Measurements from ENCODE around the gene TMEM38A. TPM values are rescaled to one million over a fixed set of nuclear protein-coding genes. Genes with fewer than 3 reads are reported as not detected.

The TMEM38A gene
- total RNA-seq, 1 experiment from 2014 or later, result 3.8 TPM

- Mint-ChIP-seq H3K4me1 (ENCODE audit: low read depth, unreplicated experiment) (no peaks in the 10 kb centered on the region), H3K36me3 (ENCODE audit: insufficient read depth, unreplicated experiment) (peaks cover 90% of the 10 kb centered on the region)
- H3K36me3 ChIP-seq (ENCODE audit: control insufficient read depth, insufficient read depth, low read length), result peaks cover 6% of the 10 kb centered on the region
Observed at GRCh38 chr19:16652854-16653253, 8.1 kb upstream of the TMEM38A start.

DNA sequence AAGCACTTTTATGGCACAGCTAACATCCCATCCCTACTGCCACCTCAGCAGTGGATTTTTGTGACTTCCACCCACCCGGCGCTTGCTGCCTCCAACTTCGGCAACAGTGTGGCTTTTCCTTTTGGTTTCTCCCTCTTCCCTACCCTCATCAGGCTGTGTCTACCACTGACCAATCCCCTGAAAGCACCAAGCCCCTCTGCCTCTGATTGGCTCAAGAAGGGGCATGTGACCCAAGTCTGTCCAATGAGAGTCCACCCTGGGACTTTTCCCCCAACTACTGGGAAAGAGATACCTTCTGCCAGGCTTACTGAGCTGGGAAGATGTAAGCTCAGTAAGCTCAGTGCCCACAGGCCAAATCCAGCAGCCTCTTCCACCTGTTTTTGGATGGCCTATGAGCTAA is 6.8 kb upstream of the TMEM38A start:
- Histone ChIP-seq H3K4me3 (ENCODE audit: low read depth, low read length) (no peak overlapping the region), H3K27me3 (replicated peaks; ENCODE audit: control insufficient read depth, insufficient read depth, low read length) (no peaks in the 10 kb centered on the region), H3K9me3 (no peaks in the 10 kb centered on the region), H3K36me3 (ENCODE audit: control insufficient read depth, insufficient read depth, low read length) (peaks cover 8% of the 10 kb centered on the region), H3K4me1 (no peaks in the 10 kb centered on the region)
- Mint-ChIP-seq H3K27me3 (ENCODE audit: insufficient read depth, unreplicated experiment) (no peaks in the 10 kb centered on the region), H3K4me1 (ENCODE audit: low read depth, unreplicated experiment) (no peaks in the 10 kb centered on the region), H3K36me3 (ENCODE audit: insufficient read depth, unreplicated experiment) (peaks cover 84% of the 10 kb centered on the region), H3K9me3 (ENCODE audit: unreplicated experiment) (no peaks in the 10 kb centered on the region), H3K4me3 (ENCODE audit: unreplicated experiment) (no peak overlapping the region), H3K27ac (ENCODE audit: unreplicated experiment) (no peak overlapping the region)
- intact Hi-C loops (cut with micrococcal nuclease; ENCODE audit: unreplicated experiment), result no loop called here
- ChIA-PET POLR2A (interaction anchor here (0.6 to 1.0 kb wide), 2 partner anchors 16 to 102 kb away, joined by 3 to 5 read pairs; no protein-coding TSS in a partner anchor), CTCF (no interaction called here)
- BruUV-seq (replicated peaks), result no TSS peak
- no peak for DNase-seq
- TF ChIP-seq, protein P1, sequence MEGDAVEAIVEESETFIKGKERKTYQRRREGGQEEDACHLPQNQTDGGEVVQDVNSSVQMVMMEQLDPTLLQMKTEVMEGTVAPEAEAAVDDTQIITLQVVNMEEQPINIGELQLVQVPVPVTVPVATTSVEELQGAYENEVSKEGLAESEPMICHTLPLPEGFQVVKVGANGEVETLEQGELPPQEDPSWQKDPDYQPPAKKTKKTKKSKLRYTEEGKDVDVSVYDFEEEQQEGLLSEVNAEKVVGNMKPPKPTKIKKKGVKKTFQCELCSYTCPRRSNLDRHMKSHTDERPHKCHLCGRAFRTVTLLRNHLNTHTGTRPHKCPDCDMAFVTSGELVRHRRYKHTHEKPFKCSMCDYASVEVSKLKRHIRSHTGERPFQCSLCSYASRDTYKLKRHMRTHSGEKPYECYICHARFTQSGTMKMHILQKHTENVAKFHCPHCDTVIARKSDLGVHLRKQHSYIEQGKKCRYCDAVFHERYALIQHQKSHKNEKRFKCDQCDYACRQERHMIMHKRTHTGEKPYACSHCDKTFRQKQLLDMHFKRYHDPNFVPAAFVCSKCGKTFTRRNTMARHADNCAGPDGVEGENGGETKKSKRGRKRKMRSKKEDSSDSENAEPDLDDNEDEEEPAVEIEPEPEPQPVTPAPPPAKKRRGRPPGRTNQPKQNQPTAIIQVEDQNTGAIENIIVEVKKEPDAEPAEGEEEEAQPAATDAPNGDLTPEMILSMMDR (IDR thresholded peaks at IDR 0.05; ENCODE audit: insufficient read depth in 1 of 2, low read depth in 1 of 2, low read length in 1 of 2, severe bottlenecking in 1 of 2, unreplicated experiment in 1 of 2), result no peak

More at GRCh38 chr19:16652854-16653253, 8.1 kb upstream of the TMEM38A start:
- no peak overlapping the region for H3K4me3 ChIP-seq (ENCODE audit: low read depth, low read length)
- no peaks in the 10 kb centered on the region for H3K4me1 ChIP-seq
- ChIA-PET POLR2A (no interaction called here), CTCF (no interaction called here)
- TF ChIP-seq, protein P1 (IDR thresholded peaks at IDR 0.05; ENCODE audit: insufficient read depth in 1 of 2, low read depth in 1 of 2, low read length in 1 of 2, severe bottlenecking in 1 of 2, unreplicated experiment in 1 of 2), result no peak
- H3K9me3 Mint-ChIP-seq (ENCODE audit: unreplicated experiment), result no peaks in the 10 kb centered on the region
- H3K27me3 ChIP-seq (replicated peaks; ENCODE audit: control insufficient read depth, insufficient read depth, low read length), result no peaks in the 10 kb centered on the region
- H3K27me3 Mint-ChIP-seq (ENCODE audit: insufficient read depth, unreplicated experiment), result no peaks in the 10 kb centered on the region
- no TSS peak for BruUV-seq (replicated peaks)
- H3K27ac Mint-ChIP-seq (ENCODE audit: unreplicated experiment), result no peak overlapping the region
- no peaks in the 10 kb centered on the region for H3K9me3 ChIP-seq
- no peak for DNase-seq
- H3K4me3 Mint-ChIP-seq (ENCODE audit: unreplicated experiment), result no peak overlapping the region
- intact Hi-C loops (cut with micrococcal nuclease; ENCODE audit: unreplicated experiment), result no loop called here

- H3K4me3 Mint-ChIP-seq (ENCODE audit: unreplicated experiment), result no peak overlapping the region
- H3K36me3 Mint-ChIP-seq (ENCODE audit: insufficient read depth, unreplicated experiment), result peaks cover 83% of the 10 kb centered on the region
- POLR2A ChIA-PET, result interaction anchor here (0.6 to 1.0 kb wide), 2 partner anchors 16 to 102 kb away, joined by 3 to 5 read pairs; no protein-coding TSS in a partner anchor
- H3K27me3 ChIP-seq (replicated peaks; ENCODE audit: control insufficient read depth, insufficient read depth, low read length), result no peaks in the 10 kb centered on the region
- BruUV-seq (replicated peaks), result no TSS peak
- H3K4me3 ChIP-seq (ENCODE audit: low read depth, low read length), result no peak overlapping the region
- H3K9me3 Mint-ChIP-seq (ENCODE audit: unreplicated experiment), result no peaks in the 10 kb centered on the region
- H3K27ac Mint-ChIP-seq (ENCODE audit: unreplicated experiment), result no peak overlapping the region
- TF ChIP-seq, protein P1 (IDR thresholded peaks at IDR 0.05; ENCODE audit: insufficient read depth in 1 of 2, low read depth in 1 of 2, low read length in 1 of 2, severe bottlenecking in 1 of 2, unreplicated experiment in 1 of 2), result no peak
- H3K4me1 Mint-ChIP-seq (ENCODE audit: low read depth, unreplicated experiment), result no peaks in the 10 kb centered on the region
- intact Hi-C loops (cut with micrococcal nuclease; ENCODE audit: unreplicated experiment), result no loop called here
- no peak for DNase-seq
- H3K27me3 Mint-ChIP-seq (ENCODE audit: insufficient read depth, unreplicated experiment), result no peaks in the 10 kb centered on the region
- peaks cover 8% of the 10 kb centered on the region for H3K36me3 ChIP-seq (ENCODE audit: control insufficient read depth, insufficient read depth, low read length)
- CTCF ChIA-PET, result no interaction called here
- H3K9me3 ChIP-seq, result no peaks in the 10 kb centered on the region
- no peaks in the 10 kb centered on the region for H3K4me1 ChIP-seq
Observed at GRCh38 chr19:16654627-16655026, 6.3 kb upstream of the TMEM38A start.

Data from Caco-2 (cell line).